DMS79 (cell line): ENCODE results near the gene HES4.

Source experiments
- DNase-seq: peaks from one replicate; lab custom pipeline; 2025; lab: John Stamatoyannopoulos, UW

The HES4 gene

DNA sequence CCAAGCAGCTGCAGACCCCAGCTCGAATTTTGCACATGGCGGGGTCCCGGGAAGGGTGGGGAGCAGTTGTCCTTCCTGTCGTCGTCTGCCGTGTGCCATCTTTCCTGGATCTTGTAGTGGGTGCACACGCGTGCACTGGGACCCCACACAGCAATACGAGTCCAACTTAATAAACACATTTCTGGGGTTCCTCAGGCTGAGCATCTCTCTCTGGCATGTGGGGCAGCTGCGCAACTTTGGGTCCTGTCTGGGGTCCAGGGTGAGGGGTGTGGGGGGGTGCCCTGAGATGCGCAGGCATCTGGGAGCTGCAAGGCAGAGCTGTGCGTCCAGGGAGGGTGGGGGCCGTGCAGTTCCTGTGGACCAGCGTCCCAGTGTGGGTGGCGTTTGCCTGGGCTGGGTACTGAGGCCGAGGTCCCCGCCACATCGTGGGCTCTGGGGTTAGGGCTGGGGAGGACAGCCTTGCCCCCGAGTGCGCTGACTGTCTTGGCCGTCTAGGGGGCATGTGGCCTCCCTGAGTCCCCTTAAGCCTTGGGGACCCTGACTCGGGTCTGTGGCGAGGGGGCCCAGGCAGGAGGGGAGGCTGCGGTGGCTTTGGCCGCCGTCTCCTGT lies 34.3 kb downstream of the HES4 start:
- DNase-seq, result no peak

DNA sequence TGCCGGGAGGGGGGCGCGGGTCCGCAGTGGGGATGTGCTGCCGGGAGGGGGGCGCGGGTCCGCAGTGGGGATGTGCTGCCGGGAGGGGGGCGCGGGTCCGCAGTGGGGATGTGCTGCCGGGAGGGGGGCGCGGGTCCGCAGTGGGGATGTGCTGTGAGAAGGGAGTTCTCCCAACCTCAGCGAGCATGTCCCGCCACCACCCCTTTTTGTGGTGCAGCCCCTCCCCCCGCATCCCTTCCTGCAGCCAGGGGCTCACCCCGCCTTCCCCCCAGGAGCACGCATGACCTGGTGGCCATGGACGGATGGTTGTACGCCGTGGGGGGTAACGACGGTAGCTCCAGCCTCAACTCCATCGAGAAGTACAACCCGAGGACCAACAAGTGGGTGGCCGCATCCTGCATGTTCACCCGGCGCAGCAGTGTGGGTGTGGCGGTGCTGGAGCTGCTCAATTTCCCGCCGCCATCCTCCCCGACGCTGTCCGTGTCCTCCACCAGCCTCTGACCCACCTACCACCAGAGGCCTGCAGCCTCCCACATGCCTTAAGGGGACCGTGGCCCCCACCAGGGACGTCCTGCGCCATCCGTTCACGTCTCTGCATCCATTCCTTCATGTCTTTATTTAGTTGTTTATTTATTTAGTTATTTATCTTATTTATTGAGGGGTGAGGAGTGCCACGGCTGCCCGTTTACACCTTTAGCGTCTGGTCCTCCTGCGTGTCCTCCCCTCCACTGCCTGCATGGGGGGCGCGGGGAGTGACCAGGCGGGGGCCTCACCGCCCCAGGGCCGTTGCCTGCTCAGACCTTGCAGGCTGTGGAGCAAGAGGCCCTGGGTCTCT lies 35.0 kb downstream of the HES4 start:
- DNase-seq, result no peak

- no peak for DNase-seq
Observed at GRCh38 chr1:963746-964525, 36.0 kb downstream of the HES4 start.

DNA sequence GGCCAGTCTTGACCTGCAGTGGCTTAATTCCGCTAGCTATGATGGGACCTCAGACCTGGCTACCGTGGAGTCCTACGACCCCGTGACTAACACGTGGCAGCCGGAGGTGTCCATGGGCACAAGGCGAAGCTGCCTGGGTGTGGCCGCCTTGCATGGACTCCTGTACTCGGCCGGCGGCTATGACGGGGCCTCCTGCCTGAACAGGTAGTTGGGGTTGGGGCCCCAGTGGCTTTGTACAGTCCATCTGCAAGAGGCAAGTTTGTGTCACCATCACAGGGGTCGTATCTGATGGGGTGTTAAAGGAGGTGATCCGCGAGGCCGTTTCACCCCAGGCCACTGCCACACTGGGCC lies 36.6 kb downstream of the HES4 start:
- no peak for DNase-seq

- DNase-seq, result no peak
Observed at GRCh38 chr1:962381-963300, 37.3 kb downstream of the HES4 start.

- DNase-seq, result no peak
Observed at GRCh38 chr1:961132-961669, 38.7 kb downstream of the HES4 start.

- peak; percentile 14 for DNase-seq
Observed at GRCh38 chr1:960363-961131, 39.4 kb downstream of the HES4 start, which contains the start of gene KLHL17. Gene KLHL17 (plus strand): TSS chr1:960584. CDS start chr1:960694, 110 bp downstream.

- no peak for DNase-seq
Observed at GRCh38 chr1:959731-960362, 40.0 kb downstream of the HES4 start.

DNA sequence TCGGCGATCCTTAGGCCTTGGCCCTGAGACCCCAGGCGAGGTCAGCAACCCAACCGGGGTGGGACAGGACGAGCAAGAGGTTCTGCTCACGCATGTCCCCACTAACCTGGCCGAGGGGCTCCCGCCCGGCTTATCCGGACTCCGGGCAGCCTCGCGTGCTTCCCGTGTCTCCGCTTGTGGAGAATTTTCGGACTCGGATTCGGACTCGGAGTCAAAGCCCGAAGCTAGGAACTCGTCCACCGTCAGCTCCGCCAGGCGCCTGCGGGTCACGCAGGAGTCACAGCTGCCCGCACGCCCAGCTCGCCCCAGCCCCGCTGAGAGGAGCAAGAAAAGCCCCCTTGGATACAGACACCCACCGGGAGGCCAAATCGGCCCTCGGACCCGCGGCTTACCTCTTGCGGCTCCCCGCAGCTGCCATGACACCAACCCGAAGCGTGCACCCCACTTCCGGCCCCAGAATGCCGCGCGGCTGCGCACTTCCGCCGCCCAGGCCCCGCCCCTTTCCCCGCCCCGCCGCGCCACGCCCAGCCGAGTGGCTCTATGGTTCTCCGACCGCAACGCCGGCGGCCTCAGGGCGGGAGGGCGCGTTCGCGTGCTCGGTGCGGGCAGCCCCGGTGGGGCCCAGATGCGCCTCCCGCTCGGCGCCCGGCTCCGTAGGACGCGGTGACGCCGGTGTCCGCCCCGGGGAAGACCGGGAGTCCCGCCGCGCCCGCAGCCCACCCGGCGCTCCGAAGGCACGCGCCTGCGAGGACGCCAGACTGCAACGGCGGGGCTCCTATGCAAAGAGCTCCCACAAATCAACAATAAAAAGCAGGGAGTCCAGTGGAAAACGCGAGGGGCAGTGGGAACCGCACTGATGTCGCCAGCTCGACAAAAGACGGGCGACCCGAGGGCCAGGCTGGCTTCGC lies 40.8 kb downstream of the HES4 start, which contains the start of gene NOC2L:
TSS of gene NOC2L (minus strand) at position 434 of the 908 bp plus-strand sequence. CDS start at position 418, 16 bp downstream.
- DNase-seq, result peak; percentile 67

DNA sequence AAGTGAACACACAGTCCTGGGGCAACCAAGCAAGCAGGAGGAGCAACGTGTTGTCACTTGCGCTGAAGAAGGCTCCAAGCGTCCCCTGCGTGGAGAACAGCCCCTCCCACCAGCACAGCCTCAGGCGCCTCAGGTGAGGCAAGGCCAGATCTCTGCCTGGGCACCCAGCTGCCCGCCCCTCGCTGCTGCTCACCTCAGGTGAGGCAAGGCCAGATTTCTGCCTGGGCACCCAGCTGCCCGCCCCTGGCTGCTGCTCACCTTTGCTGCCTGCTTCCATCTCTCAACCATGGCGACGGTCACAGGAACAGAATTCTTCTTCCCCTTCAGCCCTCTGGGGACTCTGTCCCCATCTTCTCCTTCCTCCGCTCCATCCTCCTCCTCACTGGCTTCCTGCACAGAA lies 43.3 kb downstream of the HES4 start:
- DNase-seq, result no peak

DNA sequence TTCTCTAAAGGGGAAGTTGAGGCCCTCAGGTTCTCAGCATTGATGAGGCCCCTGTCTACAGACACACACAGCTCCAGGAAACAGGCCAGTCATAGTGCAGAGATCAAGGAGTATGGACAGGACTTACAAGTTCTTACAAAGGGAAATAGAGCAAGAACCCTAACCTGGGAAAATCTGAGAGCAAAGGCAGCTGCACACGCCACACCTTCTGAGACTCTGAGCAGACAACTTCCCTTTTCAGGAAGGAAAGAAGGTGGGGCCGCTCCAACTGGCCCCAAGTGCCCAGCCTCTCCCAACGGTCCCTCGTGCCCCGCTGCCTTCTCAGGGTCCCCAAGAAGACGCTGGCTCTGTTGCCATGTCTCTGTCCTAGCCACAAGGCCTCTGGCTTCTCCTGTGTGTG lies 44.4 kb downstream of the HES4 start:
- DNase-seq, result no peak

- DNase-seq, result no peak
Observed at GRCh38 chr1:954927-955326, 45.0 kb downstream of the HES4 start.

DNA sequence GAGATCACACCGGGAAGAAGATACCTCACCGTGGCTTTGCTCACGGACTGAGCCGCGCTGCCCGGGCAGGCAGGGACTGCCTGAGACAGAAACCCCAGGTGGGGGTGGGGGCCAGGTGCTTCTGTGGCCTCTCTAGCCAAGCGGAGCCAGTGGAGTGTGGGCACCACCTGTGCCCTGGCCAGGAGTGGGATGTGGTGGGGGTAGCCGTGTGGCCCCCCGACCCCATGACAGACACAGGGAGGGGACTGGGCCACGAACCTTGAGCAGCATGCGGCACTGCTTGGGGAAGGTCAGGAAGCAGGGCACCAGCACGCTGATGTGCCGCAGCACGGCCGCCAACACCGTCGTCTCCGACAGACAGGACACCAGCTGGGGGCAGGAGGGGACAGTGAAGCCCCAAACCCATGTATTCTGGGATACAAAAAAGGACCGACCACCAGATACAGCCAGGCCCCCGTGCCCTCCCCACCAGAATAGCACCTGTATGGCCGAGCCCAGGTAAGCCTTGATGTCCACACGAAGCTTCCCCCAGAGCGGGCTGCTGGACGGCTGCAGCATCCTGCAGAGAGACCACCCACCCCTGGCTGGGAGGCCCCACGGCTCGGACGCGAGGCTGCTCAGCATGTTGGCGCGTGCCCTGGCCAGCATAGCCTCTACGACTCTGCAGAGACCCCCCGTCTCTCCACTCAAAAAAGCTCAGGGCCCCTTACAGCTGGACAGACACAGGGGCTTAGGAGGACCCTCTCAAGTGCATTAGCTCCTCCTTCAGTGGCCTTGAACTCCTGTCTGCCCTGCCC lies 46.2 kb downstream of the HES4 start:
- DNase-seq, result no peak

GRCh38 chr1:952603-953002 lies 47.3 kb downstream of the HES4 start:
- no peak for DNase-seq

- DNase-seq, result no peak
Observed at GRCh38 chr1:952201-952600, 47.7 kb downstream of the HES4 start.

DNA sequence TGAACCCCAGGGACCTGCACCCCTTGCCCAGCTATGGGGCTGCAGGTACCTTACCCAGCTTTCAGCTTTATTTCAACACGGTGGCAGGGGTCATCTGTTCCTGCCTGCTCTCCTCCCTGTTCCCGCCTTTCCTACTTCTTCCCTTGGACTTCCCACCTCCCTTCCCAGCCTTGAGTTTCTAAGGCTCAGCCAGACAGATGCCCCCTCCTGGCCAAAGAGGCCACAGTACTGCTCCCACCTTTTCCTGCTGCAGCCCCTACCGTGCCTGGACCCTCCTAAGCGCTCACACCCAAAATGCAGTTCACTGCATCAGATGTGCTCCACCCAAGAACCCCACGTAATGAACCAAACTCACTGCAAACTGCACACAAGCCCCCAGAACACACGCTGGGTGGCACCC lies 48.5 kb downstream of the HES4 start:
- no peak for DNase-seq

DNA sequence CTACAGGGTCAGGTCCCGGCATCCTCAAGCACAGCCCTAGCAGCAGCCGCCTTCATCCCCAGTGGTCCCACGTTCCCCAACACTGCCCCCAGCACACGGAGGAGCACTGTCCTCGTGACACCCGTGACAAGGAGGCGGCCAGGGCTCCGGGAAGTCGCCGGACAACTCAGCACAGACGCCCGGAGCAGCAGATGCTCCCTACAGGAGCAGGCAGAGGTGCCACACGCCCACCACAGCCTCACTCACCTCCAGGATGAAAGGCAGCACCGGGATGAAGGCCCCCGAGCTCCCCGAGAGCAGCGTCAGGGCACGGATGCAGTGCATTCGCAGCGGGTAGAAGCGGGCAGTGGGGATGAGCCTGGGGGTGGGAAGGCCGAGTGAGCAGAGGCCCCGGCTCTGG lies 49.0 kb downstream of the HES4 start:
- no peak for DNase-seq

GRCh38 chr1:950268-950667 lies 49.6 kb downstream of the HES4 start:
- DNase-seq, result no peak
